Endothelial cell of umbilical vein (primary cell): ENCODE results near the gene ISY1. TPM values are rescaled to one million over a fixed set of nuclear protein-coding genes. Genes with fewer than 3 reads are reported as not detected.

Experiments used
- BruUV-seq: library from RNA; stranded (reverse); fragments of 400-500 nt; replicated peaks from 2 replicates; lab custom pipeline; 2021; lab: Mats Ljungman, UMichigan
- CTCF ChIA-PET: fragments of 300-600, 350-600 bp; sonication (Branson Sonifier 250); formaldehyde crosslinking; loops from one replicate; lab custom pipeline; 2021; ENCODE audit warnings: antibody characterized with exemption, inconsistent platforms; lab: Charles Lee
- POLR2A ChIA-PET: fragments of 300-600, 350-600 bp; sonication (Branson Sonifier 250); formaldehyde crosslinking; loops from one replicate; lab custom pipeline; 2021; ENCODE audit warnings: antibody characterized with exemption, inconsistent platforms; lab: Charles Lee
- DNase-seq: peaks from one replicate; pipeline ENCODE4 v3.0.0-alpha.2; 2011; ENCODE audit warnings: low read depth, low spot score
- FAIRE-seq: peaks from 2 replicates; lab custom pipeline; 2011; peaks lifted over from hg19 to GRCh38; lab: Jason Lieb, UNC
- H2AFZ ChIP-seq: 2 replicates; pipeline ENCODE4 v1.6.0; 2012; ENCODE audit warnings: low read depth, low read length, control low read depth, inconsistent platforms
- H3K27ac ChIP-seq: 2 replicates; pipeline ENCODE4 v1.5.1; 2011; ENCODE audit warnings: low read depth, mild to moderate bottlenecking, control low read depth, low read length, moderate library complexity; ENCODE audit not compliant: insufficient read depth
- H3K27me3 ChIP-seq, 2 experiments: 2 replicates each; pipeline versions ENCODE4 v1.6.0 to v1.6.1; 2011; ENCODE audit warnings: low read length in 2 of 2, mixed read lengths in 1 of 2; ENCODE audit not compliant: control insufficient read depth in 2 of 2, insufficient read depth in 2 of 2
- H3K36me3 ChIP-seq, 2 experiments: 2 replicates in 1 of 2; 3 replicates in 1 of 2; pipeline ENCODE4 v1.5.1; 2011; ENCODE audit warnings: low read length in 2 of 2, mild to moderate bottlenecking in 1 of 2, moderate library complexity in 1 of 2; ENCODE audit not compliant: control insufficient read depth in 2 of 2, insufficient read depth in 2 of 2; ENCODE audit errors: extremely low read depth in 1 of 2
- H3K4me1 ChIP-seq: 3 replicates; pipeline ENCODE4 v1.5.1; 2011; ENCODE audit warnings: mild to moderate bottlenecking, low read length; ENCODE audit not compliant: control insufficient read depth, insufficient read depth; ENCODE audit errors: extremely low read depth
- H3K4me2 ChIP-seq: 2 replicates; pipeline ENCODE4 v1.6.1; 2011; ENCODE audit warnings: low read length, control low read depth, mixed read lengths; ENCODE audit not compliant: insufficient read depth
- H3K4me3 ChIP-seq, 3 experiments: fragments of 200-600 bp in 1 of 3; sonication (generic), shearing (Covaris generic) in 1 of 3; replicated peaks in 1 of 3; 2 replicates each; pipeline ENCODE4 v1.5.1; 2011 to 2016; ENCODE audit warnings: control low read depth in 3 of 3, low read length in 3 of 3, mild to moderate bottlenecking in 2 of 3, inconsistent platforms in 1 of 3, low read depth in 1 of 3, moderate library complexity in 1 of 3; ENCODE audit not compliant: insufficient read depth in 1 of 3
- H3K79me2 ChIP-seq: 2 replicates; pipeline ENCODE4 v1.6.0; 2012; ENCODE audit warnings: low read length, inconsistent platforms; ENCODE audit not compliant: control insufficient read depth, insufficient read depth
- H3K9ac ChIP-seq: replicated peaks from 2 replicates; pipeline ENCODE3; 2011; ENCODE audit warnings: low read length, control low read depth; ENCODE audit not compliant: insufficient read depth; ENCODE audit errors: extremely low read depth
- H3K9me1 ChIP-seq: replicated peaks from 3 replicates; pipeline ENCODE4 v1.6.0; 2011; ENCODE audit warnings: mild to moderate bottlenecking, low read length; ENCODE audit not compliant: control insufficient read depth, insufficient read depth; ENCODE audit errors: extremely low read depth
- H3K9me3 ChIP-seq: replicated peaks from 2 replicates; pipeline ENCODE4 v1.5.1; 2012; ENCODE audit warnings: low read length, inconsistent platforms; ENCODE audit not compliant: control insufficient read depth, insufficient read depth
- H4K20me1 ChIP-seq: replicated peaks from 2 replicates; pipeline ENCODE3; 2011; ENCODE audit warnings: mild to moderate bottlenecking, low read length; ENCODE audit not compliant: control insufficient read depth, insufficient read depth; ENCODE audit errors: extremely low read depth
- CTCF ChIP-seq, 2 donors: IDR thresholded peaks; 1 replicate in 1 of 2; 2 replicates in 1 of 2; pipeline ENCODE4 v1.5.1; 2011; ENCODE audit warnings: low read length in 2 of 2, mild to moderate bottlenecking in 2 of 2, moderate library complexity in 2 of 2, control low read depth in 1 of 2, inconsistent platforms in 1 of 2, low read depth in 1 of 2; ENCODE audit not compliant: insufficient read depth in 1 of 2; ENCODE audit errors: extremely low read depth in 1 of 2
- EZH2 ChIP-seq: IDR thresholded peaks from 2 replicates; pipeline ENCODE4 v1.6.1; 2012; ENCODE audit warnings: borderline replicate concordance, low read depth, mild to moderate bottlenecking, moderate library complexity, low read length, inconsistent platforms; ENCODE audit not compliant: severe bottlenecking
- FOS ChIP-seq: IDR thresholded peaks from 2 replicates; pipeline ENCODE4 v1.6.1; 2011; ENCODE audit warnings: mild to moderate bottlenecking, low read length, moderate library complexity, borderline replicate concordance; ENCODE audit not compliant: insufficient read depth
- GATA2 ChIP-seq: IDR thresholded peaks from 2 replicates; pipeline ENCODE4 v1.7.0; 2011; ENCODE audit warnings: low read depth, mild to moderate bottlenecking, moderate library complexity, mixed read lengths, low read length; ENCODE audit not compliant: insufficient read length, insufficient read depth
- JUN ChIP-seq: IDR thresholded peaks from 2 replicates; pipeline ENCODE4 v1.6.1; 2011; ENCODE audit warnings: borderline replicate concordance, low read depth; ENCODE audit not compliant: insufficient read length, insufficient read depth
- MAX ChIP-seq: IDR thresholded peaks from 2 replicates; pipeline ENCODE4 v1.6.1; 2011; ENCODE audit not compliant: insufficient read depth, insufficient read length
- MYC ChIP-seq: IDR thresholded peaks from one replicate; pipeline ENCODE4 v1.6.1; 2011; ENCODE audit warnings: mild to moderate bottlenecking, low read depth, low read length
- POLR2A ChIP-seq: IDR thresholded peaks from 2 replicates; pipeline ENCODE4 v1.6.1; 2012; ENCODE audit warnings: low read depth, mild to moderate bottlenecking, control low read depth, low read length
- POLR2AphosphoS5 ChIP-seq: IDR thresholded peaks from 2 replicates; pipeline ENCODE4 v1.6.1; 2012; ENCODE audit warnings: low read depth, mild to moderate bottlenecking, control low read depth, low read length, moderate library complexity; ENCODE audit not compliant: insufficient read depth
- dilution Hi-C: fragments of 300-500 bp; cut with MboI; formaldehyde crosslinking; loops from one replicate; pipeline ENCODE4 v1.15.0; 2019; ENCODE audit warnings: low sequenced_read_pairs; ENCODE audit not compliant: extremely low pct_ligation_motif_present
- intact Hi-C: fragments of 100-400 bp; cut with micrococcal nuclease; formaldehyde crosslinking; loops from one replicate; pipeline ENCODE4 v1.10.0; 2022
- polyA plus RNA-seq, 4 experiments: library from polyadenylated mRNA; depleted of rRNA in 3 of 4; stranded (reverse) in 3 of 4; unstranded in 1 of 4; fragments of >200 nt; gene quantifications; 2 replicates each; pipeline versions ENCODE4 v1.2.1 to v1.2.3, GENCODE V29; 2011 to 2012; ENCODE audit warnings: missing spikeins in 1 of 4
- total RNA-seq: library from RNA; stranded (reverse); gene quantifications from 2 replicates; pipeline ENCODE4 v1.2.3, GENCODE V29; 2021

Gene ISY1
- total and polyA plus RNA-seq, 2 donors (not counting 3 experiments of a cell fraction or from before 2014, with no cell fraction given): 50.7 to 59.4 TPM

DNA sequence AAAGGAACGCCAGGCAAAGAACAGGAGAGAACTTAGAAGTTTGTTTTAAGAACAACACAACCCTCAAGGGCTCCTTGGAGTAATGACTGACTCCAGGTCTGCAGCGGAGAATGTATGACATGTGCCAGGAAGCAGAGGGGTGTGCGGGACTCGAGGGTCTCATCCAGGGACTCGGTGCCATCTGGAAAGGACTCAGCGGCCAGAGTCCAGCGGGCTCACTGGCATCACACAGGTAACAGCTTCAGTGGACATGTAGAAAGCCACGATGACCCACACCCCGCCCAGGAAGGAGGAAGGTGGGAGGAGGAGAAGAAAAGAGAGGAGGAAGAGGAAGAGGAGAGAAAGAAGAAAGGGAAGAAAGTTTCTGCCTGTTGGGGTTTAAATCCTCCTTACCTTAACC, 78.8 kb downstream of the ISY1 start:
- no peaks in the 10 kb centered on the region for H4K20me1 ChIP-seq
- no peaks in the 10 kb centered on the region for H3K27me3 ChIP-seq
- H2AFZ ChIP-seq: no peak overlapping the region
- no peaks in the 10 kb centered on the region for H3K79me2 ChIP-seq
- H3K27ac ChIP-seq: no peak overlapping the region
- H3K4me2 ChIP-seq: no peak overlapping the region
- peaks cover 3% of the 10 kb centered on the region for H3K4me1 ChIP-seq
- H3K9me1 ChIP-seq: no peaks in the 10 kb centered on the region
- intact Hi-C loops: no loop called here
- DNase-seq (no peak), FAIRE-seq (no peak)
- dilution Hi-C loops: no loop called here
- BruUV-seq: no TSS peak
- H3K4me3 ChIP-seq: no peak overlapping the region
- no peak overlapping the region for H3K9ac ChIP-seq
- TF ChIP-seq MAX: no peak
- TF ChIP-seq MYC: no peak
- no peak for TF ChIP-seq FOS
- no peak for TF ChIP-seq EZH2
- no peak for TF ChIP-seq POLR2AphosphoS5
- no peak for TF ChIP-seq GATA2
- no peak for TF ChIP-seq POLR2A
- no peak for TF ChIP-seq JUN
- TF ChIP-seq CTCF (IDR thresholded peaks at IDR 0.05; ENCODE audit: extremely low read depth in 1 of 2, insufficient read depth in 1 of 2, low read depth in 1 of 2, low read length in 2 of 2): no peak
- CTCF ChIA-PET: interaction anchor here (1.4 kb wide), 1 partner anchor 112 kb away, joined by 8 read pairs; no protein-coding TSS in a partner anchor
- no peaks in the 10 kb centered on the region for H3K9me3 ChIP-seq
- no peaks in the 10 kb centered on the region for H3K36me3 ChIP-seq
- POLR2A ChIA-PET: no interaction called here
